Panc1 (cell line): ENCODE data around the gene RNF6. TPM values are rescaled to one million over a fixed set of nuclear protein-coding genes. Genes with fewer than 3 reads are reported as not detected.

Experiments used
- ATAC-seq: fragments of 200-7000 bp; cut with Tn5 transposase; 2 replicates; pipeline ENCODE4 v1.9.1; 2020; ENCODE audit warnings: mild to moderate bottlenecking, moderate library complexity
- BruUV-seq: library from RNA; stranded (reverse); fragments of 400-500 nt; replicated peaks from 2 replicates; lab custom pipeline; 2021; lab: Mats Ljungman, UMichigan
- CTCF ChIA-PET: fragments of 300-600 bp; sonication (Branson Sonifier 250); formaldehyde crosslinking; loops from one replicate; lab custom pipeline; 2022; ENCODE audit warnings: antibody characterized with exemption; lab: Charles Lee
- POLR2A ChIA-PET: fragments of 300-600 bp; sonication (Branson Sonifier 250); formaldehyde crosslinking; loops from one replicate; lab custom pipeline; 2022; ENCODE audit warnings: antibody characterized with exemption; lab: Charles Lee
- DNase-seq: peaks from one replicate; pipeline ENCODE4 v3.0.0-alpha.2; 2010; ENCODE audit warnings: low read depth, low spot score
- H3K27ac ChIP-seq: 2 replicates; pipeline ENCODE4 v1.5.1; 2011; ENCODE audit warnings: mild to moderate bottlenecking, low read length, inconsistent platforms
- H3K27me3 ChIP-seq: fragments of 200-500 bp; sonication (Bioruptor generic); 2 replicates; pipeline ENCODE4 v1.6.0; 2014; ENCODE audit warnings: low read length, inconsistent platforms; ENCODE audit not compliant: control insufficient read depth, insufficient read depth
- H3K36me3 ChIP-seq: fragments of 200-500 bp; sonication (Bioruptor generic); 2 replicates; pipeline ENCODE4 v1.5.1; 2014; ENCODE audit warnings: inconsistent platforms, mild to moderate bottlenecking, low read length, moderate library complexity; ENCODE audit not compliant: control insufficient read depth, insufficient read depth
- H3K4me1 ChIP-seq: 2 replicates; pipeline ENCODE4 v1.5.1; 2011; ENCODE audit warnings: inconsistent platforms, mild to moderate bottlenecking, low read length, moderate library complexity; ENCODE audit not compliant: control insufficient read depth, insufficient read depth
- H3K4me3 ChIP-seq, 2 experiments: 2 replicates each; pipeline ENCODE4 v1.5.1; 2011 to 2012; ENCODE audit warnings: low read depth in 2 of 2, low read length in 2 of 2, mild to moderate bottlenecking in 2 of 2, inconsistent platforms in 1 of 2, moderate library complexity in 1 of 2
- H3K9me3 ChIP-seq: fragments of 200-500 bp; sonication (Bioruptor generic); 2 replicates; pipeline ENCODE4 v1.5.1; 2014; ENCODE audit warnings: low read depth, mild to moderate bottlenecking, inconsistent platforms, low read length, moderate library complexity; ENCODE audit not compliant: control insufficient read depth, insufficient read depth
- CTCF ChIP-seq: fragments of 450-650 bp; IDR thresholded peaks from 2 replicates; pipeline ENCODE4 v1.5.1; 2017; ENCODE audit warnings: mild to moderate bottlenecking
- POLR2AphosphoS5 ChIP-seq: IDR thresholded peaks from 2 replicates; pipeline ENCODE4 v1.6.1; 2012; ENCODE audit warnings: mild to moderate bottlenecking, low read depth, low read length, moderate library complexity
- REST ChIP-seq, 2 experiments: IDR thresholded peaks; 2 replicates each; pipeline ENCODE4 v1.6.1; 2011 to 2012; ENCODE audit warnings: low read depth in 2 of 2, control low read depth in 1 of 2, low read length in 1 of 2, mild to moderate bottlenecking in 1 of 2, moderate library complexity in 1 of 2; ENCODE audit not compliant: insufficient read depth in 1 of 2
- SIN3A ChIP-seq: IDR thresholded peaks from 2 replicates; pipeline ENCODE4 v1.6.1; 2012; ENCODE audit warnings: low read depth, mild to moderate bottlenecking, low read length, moderate library complexity, borderline replicate concordance; ENCODE audit not compliant: insufficient read depth
- TCF7L2 ChIP-seq: IDR thresholded peaks from 2 replicates; pipeline ENCODE4 v1.6.1; 2011; ENCODE audit warnings: mild to moderate bottlenecking, low read depth, low read length, inconsistent platforms
- in situ Hi-C: cut with HindIII; loops from 2 replicates; pipeline ENCODE4 v1.10.0; 2016; ENCODE audit warnings: low sequenced_read_pairs, low pct_unique_long_range_greater_than_20kb
- intact Hi-C: fragments of 100-400 bp; cut with micrococcal nuclease; formaldehyde crosslinking; loops from one replicate; pipeline ENCODE4 v1.10.0; 2022; ENCODE audit not compliant: unreplicated experiment
- total RNA-seq: library from RNA; stranded (reverse); gene quantifications from one replicate; pipeline ENCODE4 v1.2.1, GENCODE V29; 2021; ENCODE audit not compliant: unreplicated experiment

The RNF6 gene
- total RNA-seq, 1 experiment from 2014 or later: 38.0 TPM

- DNase-seq (no peak), ATAC-seq (no peak)
- no peaks in the 10 kb centered on the region for H3K9me3 ChIP-seq
- H3K4me3 ChIP-seq: no peak overlapping the region
- POLR2A ChIA-PET: no interaction called here
- peaks cover 6% of the 10 kb centered on the region for H3K4me1 ChIP-seq
- intact Hi-C loops: no loop called here
- no peaks in the 10 kb centered on the region for H3K27me3 ChIP-seq
- in situ Hi-C loops: no loop called here
- peaks cover 58% of the 10 kb centered on the region for H3K36me3 ChIP-seq
- CTCF ChIA-PET: no interaction called here
- TF ChIP-seq CTCF (no peak), TCF7L2 (no peak), REST (IDR thresholded peaks at IDR 0.05; ENCODE audit: insufficient read depth in 1 of 2, low read depth in 2 of 2, low read length in 1 of 2) (no peak), SIN3A (no peak), POLR2AphosphoS5 (no peak)
- H3K27ac ChIP-seq: no peak overlapping the region
- no TSS peak for BruUV-seq
Observed at GRCh38 chr13:26216042-26216441, 6.1 kb downstream of the RNF6 start.

GRCh38 chr13:26213982-26214381, 8.1 kb downstream of the RNF6 start:
- no peak overlapping the region for H3K4me3 ChIP-seq
- in situ Hi-C loops (no loop called here), intact Hi-C loops (no loop called here)
- no peak for TF ChIP-seq CTCF
- TF ChIP-seq REST (IDR thresholded peaks at IDR 0.05; ENCODE audit: insufficient read depth in 1 of 2, low read depth in 2 of 2, low read length in 1 of 2): no peak
- TF ChIP-seq POLR2AphosphoS5: no peak
- no peak for TF ChIP-seq SIN3A
- TF ChIP-seq TCF7L2: no peak
- DNase-seq: no peak
- no peak overlapping the region for H3K27ac ChIP-seq
- no peaks in the 10 kb centered on the region for H3K9me3 ChIP-seq
- H3K4me1 ChIP-seq: no peaks in the 10 kb centered on the region; the same call in 1 of the 2 replicates
- no TSS peak for BruUV-seq
- no peaks in the 10 kb centered on the region for H3K27me3 ChIP-seq
- ATAC-seq: no peak
- ChIA-PET CTCF (interaction anchor here (0.6 kb wide), 1 partner anchor 268 kb away, joined by 6 read pairs; no protein-coding TSS in a partner anchor), POLR2A (no interaction called here)
- peaks cover 48% of the 10 kb centered on the region for H3K36me3 ChIP-seq
